ENCODE measurements around the gene IL9. TPM values are rescaled to one million over a fixed set of nuclear protein-coding genes. Genes with fewer than 3 reads are reported as not detected.

The IL9 gene
- total RNA-seq, 1 donor from 2014 or later, result not detected

GRCh38 chr5:135847976-135848375, 47.7 kb downstream of the IL9 start:
- H3K27ac Mint-ChIP-seq (ENCODE audit: unreplicated experiment), result no peak overlapping the region
- no peak for DNase-seq (ENCODE audit: low read depth, low spot score)
- no peaks in the 10 kb centered on the region for H3K36me3 Mint-ChIP-seq (ENCODE audit: low read depth)
- TF ChIP-seq CTCF (conservative IDR thresholded peaks at IDR 0.05), result no peak
- H3K27me3 Mint-ChIP-seq (ENCODE audit: low read depth), result peaks cover 2% of the 10 kb centered on the region
- no peaks in the 10 kb centered on the region for H3K9me3 Mint-ChIP-seq
- H3K4me3 Mint-ChIP-seq, result no peak overlapping the region
- H3K4me1 Mint-ChIP-seq, result peaks cover 14% of the 10 kb centered on the region

GRCh38 chr5:135846311-135846710, 49.3 kb downstream of the IL9 start:
- Mint-ChIP-seq H3K27me3 (ENCODE audit: low read depth) (peaks cover 11% of the 10 kb centered on the region), H3K9me3 (no peaks in the 10 kb centered on the region), H3K4me1 (peaks cover 14% of the 10 kb centered on the region), H3K36me3 (ENCODE audit: low read depth) (no peaks in the 10 kb centered on the region), H3K4me3 (no peak overlapping the region), H3K27ac (ENCODE audit: unreplicated experiment) (no peak overlapping the region)
- TF ChIP-seq CTCF (conservative IDR thresholded peaks at IDR 0.05), result no peak
- DNase-seq (ENCODE audit: low read depth, low spot score), result no peak

GRCh38 chr5:135843571-135844337, 51.9 kb downstream of the IL9 start:
- Mint-ChIP-seq H3K27me3 (ENCODE audit: low read depth) (peaks cover 34% of the 10 kb centered on the region), H3K27ac (ENCODE audit: unreplicated experiment) (peak overlapping the region; percentile 76), H3K9me3 (peaks cover 2% of the 10 kb centered on the region), H3K4me1 (peaks cover 8% of the 10 kb centered on the region), H3K36me3 (ENCODE audit: low read depth) (no peaks in the 10 kb centered on the region), H3K4me3 (no peak overlapping the region)
- TF ChIP-seq CTCF (conservative IDR thresholded peaks at IDR 0.05), result no peak
- DNase-seq (ENCODE audit: low read depth, low spot score), result peak; percentile 29

GRCh38 chr5:135842737-135843136, 52.9 kb downstream of the IL9 start:
- peaks cover 8% of the 10 kb centered on the region for H3K4me1 Mint-ChIP-seq
- no peak overlapping the region for H3K27ac Mint-ChIP-seq (ENCODE audit: unreplicated experiment)
- no peak for DNase-seq (ENCODE audit: low read depth, low spot score)
- no peak overlapping the region for H3K4me3 Mint-ChIP-seq
- H3K36me3 Mint-ChIP-seq (ENCODE audit: low read depth), result peaks cover 4% of the 10 kb centered on the region
- peaks cover 42% of the 10 kb centered on the region for H3K27me3 Mint-ChIP-seq (ENCODE audit: low read depth)
- H3K9me3 Mint-ChIP-seq, result peaks cover 7% of the 10 kb centered on the region
- TF ChIP-seq CTCF (conservative IDR thresholded peaks at IDR 0.05), result no peak

Other genes starting within 250 kb of the IL9 start
- not detected in 2 replicates for gene SLC25A48, start 61.2 kb downstream of the IL9 start, total RNA-seq
- gene LECT2, start 59.1 kb upstream of the IL9 start, total RNA-seq, result not detected in 2 replicates
- gene TGFBI, start 133.1 kb upstream of the IL9 start, total RNA-seq, result 3.9 and 4.6 TPM in 2 replicates
- 82.6 TPM in 2 replicates for gene SMAD5, start 237.0 kb upstream of the IL9 start, total RNA-seq

Data from neural crest cell (in vitro differentiated cells).